Measurements from ENCODE around the gene BET1.

- TF ChIP-seq, protein P1, sequence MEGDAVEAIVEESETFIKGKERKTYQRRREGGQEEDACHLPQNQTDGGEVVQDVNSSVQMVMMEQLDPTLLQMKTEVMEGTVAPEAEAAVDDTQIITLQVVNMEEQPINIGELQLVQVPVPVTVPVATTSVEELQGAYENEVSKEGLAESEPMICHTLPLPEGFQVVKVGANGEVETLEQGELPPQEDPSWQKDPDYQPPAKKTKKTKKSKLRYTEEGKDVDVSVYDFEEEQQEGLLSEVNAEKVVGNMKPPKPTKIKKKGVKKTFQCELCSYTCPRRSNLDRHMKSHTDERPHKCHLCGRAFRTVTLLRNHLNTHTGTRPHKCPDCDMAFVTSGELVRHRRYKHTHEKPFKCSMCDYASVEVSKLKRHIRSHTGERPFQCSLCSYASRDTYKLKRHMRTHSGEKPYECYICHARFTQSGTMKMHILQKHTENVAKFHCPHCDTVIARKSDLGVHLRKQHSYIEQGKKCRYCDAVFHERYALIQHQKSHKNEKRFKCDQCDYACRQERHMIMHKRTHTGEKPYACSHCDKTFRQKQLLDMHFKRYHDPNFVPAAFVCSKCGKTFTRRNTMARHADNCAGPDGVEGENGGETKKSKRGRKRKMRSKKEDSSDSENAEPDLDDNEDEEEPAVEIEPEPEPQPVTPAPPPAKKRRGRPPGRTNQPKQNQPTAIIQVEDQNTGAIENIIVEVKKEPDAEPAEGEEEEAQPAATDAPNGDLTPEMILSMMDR (IDR thresholded peaks at IDR 0.05; ENCODE audit: low read depth, low read length), result no peak
- no peak for TF ChIP-seq EZH2phosphoT487 (IDR thresholded peaks at IDR 0.05; ENCODE audit: low read depth)
Observed at GRCh38 chr7:93985101-93985500, 19.1 kb downstream of the BET1 start.
